Measurements from ENCODE around the gene TMSB10.

DNA sequence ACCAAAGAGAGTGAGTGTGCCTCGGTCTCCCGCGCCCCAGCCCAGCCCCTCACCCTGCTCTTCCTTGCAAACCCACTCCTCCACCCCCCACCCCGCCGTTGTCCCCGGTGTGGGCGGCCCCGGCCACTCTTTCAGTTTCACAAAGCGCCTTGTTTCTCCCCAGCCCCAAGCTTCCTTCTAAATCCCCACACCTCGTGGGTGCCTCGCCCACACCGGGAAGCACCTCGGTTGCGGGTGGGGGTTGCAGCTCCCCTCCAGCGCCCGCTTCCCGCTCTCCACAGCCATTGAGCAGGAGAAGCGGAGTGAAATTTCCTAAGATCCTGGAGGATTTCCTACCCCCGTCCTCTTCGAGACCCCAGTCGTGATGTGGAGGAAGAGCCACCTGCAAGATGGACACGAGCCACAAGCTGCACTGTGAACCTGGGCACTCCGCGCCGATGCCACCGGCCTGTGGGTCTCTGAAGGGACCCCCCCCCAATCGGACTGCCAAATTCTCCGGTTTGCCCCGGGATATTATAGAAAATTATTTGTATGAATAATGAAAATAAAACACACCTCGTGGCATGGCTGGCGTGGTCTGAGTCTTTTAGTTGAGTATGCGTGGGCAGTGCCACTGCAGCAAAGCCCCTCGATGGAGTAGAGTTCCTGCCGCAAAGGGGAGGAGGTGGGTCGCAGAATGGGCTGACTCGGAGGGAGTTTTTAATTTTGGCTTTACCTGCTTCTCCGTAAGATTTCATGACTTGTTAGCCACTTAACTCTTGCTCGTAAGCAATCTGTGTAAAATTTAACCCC, 848 bp downstream of the TMSB10 start:
- TF ChIP-seq, protein P1, sequence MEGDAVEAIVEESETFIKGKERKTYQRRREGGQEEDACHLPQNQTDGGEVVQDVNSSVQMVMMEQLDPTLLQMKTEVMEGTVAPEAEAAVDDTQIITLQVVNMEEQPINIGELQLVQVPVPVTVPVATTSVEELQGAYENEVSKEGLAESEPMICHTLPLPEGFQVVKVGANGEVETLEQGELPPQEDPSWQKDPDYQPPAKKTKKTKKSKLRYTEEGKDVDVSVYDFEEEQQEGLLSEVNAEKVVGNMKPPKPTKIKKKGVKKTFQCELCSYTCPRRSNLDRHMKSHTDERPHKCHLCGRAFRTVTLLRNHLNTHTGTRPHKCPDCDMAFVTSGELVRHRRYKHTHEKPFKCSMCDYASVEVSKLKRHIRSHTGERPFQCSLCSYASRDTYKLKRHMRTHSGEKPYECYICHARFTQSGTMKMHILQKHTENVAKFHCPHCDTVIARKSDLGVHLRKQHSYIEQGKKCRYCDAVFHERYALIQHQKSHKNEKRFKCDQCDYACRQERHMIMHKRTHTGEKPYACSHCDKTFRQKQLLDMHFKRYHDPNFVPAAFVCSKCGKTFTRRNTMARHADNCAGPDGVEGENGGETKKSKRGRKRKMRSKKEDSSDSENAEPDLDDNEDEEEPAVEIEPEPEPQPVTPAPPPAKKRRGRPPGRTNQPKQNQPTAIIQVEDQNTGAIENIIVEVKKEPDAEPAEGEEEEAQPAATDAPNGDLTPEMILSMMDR (conservative IDR thresholded peaks at IDR 0.05; ENCODE audit: low read depth, low read length): no peak
- TF ChIP-seq EZH2 (IDR thresholded peaks at IDR 0.05; ENCODE audit: borderline replicate concordance, low read depth, low read length, poor library complexity, severe bottlenecking): no peak

Measured in A673 (cell line).